ENCODE measurements around the gene MIF4GD.
A peak's percentile ranks its signal among the peaks of the same experiment; 100 is the strongest.

The MIF4GD gene, protein sequence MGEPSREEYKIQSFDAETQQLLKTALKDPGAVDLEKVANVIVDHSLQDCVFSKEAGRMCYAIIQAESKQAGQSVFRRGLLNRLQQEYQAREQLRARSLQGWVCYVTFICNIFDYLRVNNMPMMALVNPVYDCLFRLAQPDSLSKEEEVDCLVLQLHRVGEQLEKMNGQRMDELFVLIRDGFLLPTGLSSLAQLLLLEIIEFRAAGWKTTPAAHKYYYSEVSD

DNA sequence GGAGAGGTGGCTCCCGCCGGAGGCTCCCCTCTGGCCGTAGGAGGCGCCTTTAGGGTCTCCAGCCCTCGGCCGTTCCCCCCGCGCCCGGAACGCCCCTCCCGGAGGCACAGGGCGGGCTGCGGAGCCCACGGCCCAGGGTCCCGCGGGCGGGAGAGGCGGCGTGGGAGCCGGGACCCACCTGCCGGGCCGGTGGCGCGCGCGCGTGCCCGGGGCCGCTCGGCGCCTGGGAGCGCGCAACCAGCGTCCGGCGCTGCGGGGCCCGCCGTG is at the start of gene MIF4GD:
MIF4GD (minus strand) TSS at position 266 of the 267 bp plus-strand sequence. CDS start 1,036 bp downstream, outside the sequence.
- peak within 1 kb of the TSS; percentile 90 for H3K27ac ChIP-seq
- TF ChIP-seq ZFX (IDR thresholded peaks at IDR 0.05): no peak
- TF ChIP-seq, protein P1, sequence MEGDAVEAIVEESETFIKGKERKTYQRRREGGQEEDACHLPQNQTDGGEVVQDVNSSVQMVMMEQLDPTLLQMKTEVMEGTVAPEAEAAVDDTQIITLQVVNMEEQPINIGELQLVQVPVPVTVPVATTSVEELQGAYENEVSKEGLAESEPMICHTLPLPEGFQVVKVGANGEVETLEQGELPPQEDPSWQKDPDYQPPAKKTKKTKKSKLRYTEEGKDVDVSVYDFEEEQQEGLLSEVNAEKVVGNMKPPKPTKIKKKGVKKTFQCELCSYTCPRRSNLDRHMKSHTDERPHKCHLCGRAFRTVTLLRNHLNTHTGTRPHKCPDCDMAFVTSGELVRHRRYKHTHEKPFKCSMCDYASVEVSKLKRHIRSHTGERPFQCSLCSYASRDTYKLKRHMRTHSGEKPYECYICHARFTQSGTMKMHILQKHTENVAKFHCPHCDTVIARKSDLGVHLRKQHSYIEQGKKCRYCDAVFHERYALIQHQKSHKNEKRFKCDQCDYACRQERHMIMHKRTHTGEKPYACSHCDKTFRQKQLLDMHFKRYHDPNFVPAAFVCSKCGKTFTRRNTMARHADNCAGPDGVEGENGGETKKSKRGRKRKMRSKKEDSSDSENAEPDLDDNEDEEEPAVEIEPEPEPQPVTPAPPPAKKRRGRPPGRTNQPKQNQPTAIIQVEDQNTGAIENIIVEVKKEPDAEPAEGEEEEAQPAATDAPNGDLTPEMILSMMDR (conservative IDR thresholded peaks at IDR 0.05): no peak

DNA sequence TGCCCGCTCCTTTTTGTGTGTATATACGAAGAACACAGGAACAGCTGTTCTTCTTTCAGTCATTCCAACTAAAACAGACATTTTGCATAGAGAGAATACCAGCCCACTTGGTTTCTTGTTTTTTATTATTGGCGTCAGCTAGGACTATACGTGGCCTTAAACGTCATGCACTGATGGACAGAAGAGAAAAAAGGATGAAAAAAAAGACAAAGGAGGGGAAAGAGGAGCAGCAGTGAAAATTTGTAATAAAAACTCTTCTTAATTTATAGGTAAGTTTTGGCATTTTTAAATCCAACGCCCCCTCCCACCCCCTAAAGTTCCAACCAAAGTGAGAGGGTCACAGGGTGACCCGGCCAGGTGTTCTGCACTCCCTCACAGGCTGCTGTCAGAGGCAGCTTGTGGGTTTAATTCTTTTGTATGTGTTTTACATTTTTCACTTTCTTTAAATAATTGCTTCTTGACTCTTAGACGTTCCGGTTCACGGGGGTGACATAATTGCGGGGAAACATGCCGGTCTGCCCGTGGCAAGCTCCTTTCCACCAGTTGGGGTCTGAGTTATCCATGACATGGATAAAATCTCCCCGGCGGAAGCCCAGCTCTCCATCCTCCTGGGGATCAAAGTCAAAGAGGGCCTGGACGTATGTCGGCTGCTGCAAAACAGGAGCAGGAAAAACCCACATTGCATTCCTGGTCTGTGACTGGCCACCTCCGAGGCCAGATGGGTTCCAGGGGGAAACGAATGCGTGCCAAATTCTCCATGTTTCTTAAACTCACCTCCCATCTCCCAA is 49.1 kb upstream of the MIF4GD start:
- TF ChIP-seq, protein P1 (conservative IDR thresholded peaks at IDR 0.05): no peak
- no peak for TF ChIP-seq ZFX (IDR thresholded peaks at IDR 0.05)
- no peak overlapping the region for H3K27ac ChIP-seq

DNA sequence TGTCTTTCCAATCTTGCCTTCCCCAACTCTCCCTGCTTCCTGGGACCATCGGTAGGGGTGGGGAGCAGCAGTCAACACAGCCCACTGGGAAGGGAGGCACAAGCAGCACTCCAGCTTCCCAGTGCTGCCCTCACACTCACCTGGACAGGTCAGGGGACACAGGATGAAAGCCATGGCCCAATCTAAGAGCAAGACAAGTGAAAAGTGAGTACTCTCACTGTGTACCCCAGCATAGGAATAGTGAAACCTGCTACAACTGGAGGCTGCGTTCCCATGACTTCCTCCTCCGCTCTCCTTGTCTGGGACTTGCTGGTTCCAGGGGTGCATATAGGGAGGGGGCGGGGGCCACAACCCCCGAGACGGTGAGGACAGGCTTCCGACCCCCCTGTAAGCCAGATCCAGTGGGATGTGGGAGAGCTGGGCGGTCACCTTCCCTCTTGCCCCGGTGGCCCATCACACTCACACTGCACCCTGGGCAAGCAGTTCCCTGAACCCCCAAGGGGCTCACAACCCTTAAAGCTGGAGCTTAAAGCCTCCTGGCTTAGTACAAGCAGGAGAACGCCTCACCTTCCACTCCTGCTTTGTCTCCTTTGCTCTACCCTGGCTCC is 47.7 kb upstream of the MIF4GD start:
- no peak overlapping the region for H3K27ac ChIP-seq
- TF ChIP-seq, protein P1 (conservative IDR thresholded peaks at IDR 0.05): no peak
- no peak for TF ChIP-seq ZFX (IDR thresholded peaks at IDR 0.05)

DNA sequence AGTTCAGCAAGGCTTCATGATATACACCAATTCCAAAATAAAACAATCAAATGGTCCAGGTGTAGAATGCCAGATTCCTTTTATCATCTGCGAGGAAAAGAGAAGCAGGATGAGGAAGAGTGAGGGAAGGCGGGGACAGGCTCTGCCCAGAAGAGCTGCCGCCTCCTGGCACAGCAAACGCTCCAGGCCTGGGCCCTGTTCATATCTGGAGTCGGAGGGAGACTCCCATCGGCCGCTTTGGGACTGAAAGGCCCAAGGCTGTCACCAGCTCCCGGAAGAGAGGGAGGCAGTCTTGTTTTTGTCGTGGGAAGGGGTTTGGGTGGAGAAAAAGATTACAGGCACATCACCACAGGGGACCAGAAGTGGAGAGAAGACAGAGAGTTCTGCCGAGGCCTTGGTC is 47.2 kb upstream of the MIF4GD start:
- TF ChIP-seq ZFX (IDR thresholded peaks at IDR 0.05): no peak
- TF ChIP-seq, protein P1 (conservative IDR thresholded peaks at IDR 0.05): no peak
- H3K27ac ChIP-seq: no peak overlapping the region

DNA sequence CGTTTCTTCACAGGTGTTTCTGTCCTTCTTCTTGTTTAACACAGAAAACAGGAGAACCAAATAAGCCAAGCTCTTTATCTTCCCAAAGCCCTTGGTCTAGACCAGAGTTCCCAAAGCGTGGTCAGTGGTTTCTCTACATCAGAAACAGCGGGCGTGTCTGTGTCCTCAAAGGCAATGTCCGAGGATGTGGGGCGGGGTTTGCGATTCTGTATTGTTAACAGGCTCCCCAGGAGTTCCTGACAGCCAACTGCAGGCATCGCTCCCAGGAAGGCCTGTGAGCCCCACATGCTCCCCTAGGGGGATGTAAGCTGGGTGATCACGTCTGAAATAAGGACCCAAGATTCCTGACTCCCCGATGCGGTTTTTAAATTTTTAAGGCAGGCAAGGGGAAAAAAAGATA is 46.6 kb upstream of the MIF4GD start:
- TF ChIP-seq, protein P1 (conservative IDR thresholded peaks at IDR 0.05): no peak
- no peak for TF ChIP-seq ZFX (IDR thresholded peaks at IDR 0.05)

DNA sequence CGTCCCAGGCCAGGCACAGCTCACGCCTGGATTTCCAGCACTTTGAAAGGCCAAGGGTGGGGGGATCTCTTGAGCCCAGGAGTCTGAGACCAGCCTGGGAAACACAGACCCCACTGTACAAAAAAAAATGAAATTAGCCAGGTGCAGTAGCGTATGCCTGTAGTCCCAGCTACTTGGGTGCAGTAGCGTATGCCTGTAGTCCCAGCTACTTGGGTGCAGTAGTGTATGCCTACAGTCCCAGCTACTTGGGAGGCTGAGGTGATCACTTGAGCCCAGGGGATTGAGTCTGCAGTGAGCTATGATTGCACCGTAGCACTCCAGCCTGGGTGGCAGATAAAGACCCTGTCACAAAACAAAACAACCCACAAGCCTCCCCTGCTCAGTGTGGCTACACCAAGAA is 45.2 kb upstream of the MIF4GD start:
- TF ChIP-seq, protein P1 (conservative IDR thresholded peaks at IDR 0.05): no peak
- no peak for TF ChIP-seq ZFX (IDR thresholded peaks at IDR 0.05)
- H3K27ac ChIP-seq: no peak overlapping the region

More for the DNA sequence above, 46.6 kb upstream of the MIF4GD start:
- H3K27ac ChIP-seq: no peak overlapping the region

Measured in C4-2B (cell line).